BLaER1 treated with 17β-estradiol and CSF1 and Interleukin-3, amounts not matched to agents 10 nM and 100 nM (cell line): Measurements from ENCODE around the gene ZDHHC19.

Experiments used
- H3K27ac ChIP-seq, 11 experiments: shearing (Covaris generic); formaldehyde crosslinking; 2 replicates each; pipeline ENCODE4 v1.8.1; 2022
- H3K27me3 ChIP-seq, 11 experiments: shearing (Covaris generic); formaldehyde crosslinking; 2 replicates each; pipeline ENCODE4 v1.8.1; 2022
- H3K36me3 ChIP-seq, 11 experiments: shearing (Covaris generic); formaldehyde crosslinking; 2 replicates each; pipeline ENCODE4 v1.8.1; 2022
- H3K4me1 ChIP-seq, 10 experiments: shearing (Covaris generic); formaldehyde crosslinking; 2 replicates each; pipeline ENCODE4 v1.8.1; 2022
- H3K4me2 ChIP-seq, 11 experiments: shearing (Covaris generic); formaldehyde crosslinking; 2 replicates each; pipeline ENCODE4 v1.8.1; 2022
- H3K4me3 ChIP-seq, 10 experiments: shearing (Covaris generic); formaldehyde crosslinking; 2 replicates each; pipeline ENCODE4 v1.8.1; 2022
- H3K9ac ChIP-seq, 11 experiments: shearing (Covaris generic); formaldehyde crosslinking; 2 replicates each; pipeline ENCODE4 v1.8.1; 2022
- H3K9me3 ChIP-seq, 11 experiments: shearing (Covaris generic); formaldehyde crosslinking; replicated peaks in 1 of 11; 2 replicates each; pipeline ENCODE4 v1.8.1; 2022
- H4K20me1 ChIP-seq, 11 experiments: shearing (Covaris generic); formaldehyde crosslinking; 2 replicates each; pipeline ENCODE4 v1.8.1; 2022
- Cebpa-rat ChIP-seq, 11 experiments: shearing (Covaris generic); IDR thresholded peaks; 2 replicates each; pipeline ENCODE4 v1.8.1; 2022

The ZDHHC19 gene

DNA sequence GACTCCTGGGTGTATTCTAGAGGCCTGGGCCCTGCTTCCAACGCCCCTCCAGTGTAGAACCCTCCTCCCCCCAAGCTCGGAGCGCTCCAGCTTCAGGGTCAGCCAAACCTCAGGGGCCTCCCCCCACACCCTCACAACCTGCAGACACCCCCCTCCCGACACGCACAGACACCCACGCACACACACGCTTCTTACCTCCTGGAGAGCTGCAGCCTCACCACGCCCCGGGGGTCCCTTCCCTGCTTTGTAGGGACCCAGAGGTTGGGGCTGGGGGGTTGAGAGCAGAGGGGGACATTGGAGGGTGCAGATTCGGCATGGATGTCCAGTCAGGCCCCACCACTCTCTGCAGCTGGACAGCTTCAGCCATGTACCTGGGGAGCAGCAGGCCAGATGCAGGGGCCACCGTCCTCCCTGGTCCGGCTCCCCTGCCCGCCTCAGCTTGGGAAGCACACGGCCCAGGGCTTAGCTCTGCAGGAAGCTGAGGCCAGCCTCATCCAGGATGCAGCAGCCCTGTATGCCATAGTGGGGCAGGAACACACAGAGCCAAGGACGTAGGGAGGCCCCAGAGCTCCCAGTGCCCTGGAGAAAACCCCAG is 13.0 kb downstream of the ZDHHC19 start:
- H3K4me2 ChIP-seq: peak overlapping the region in 10 of 11 experiments; percentile 0 to 53 (median 21); a peak in 12 of 22 replicates
- H3K9ac ChIP-seq: peak overlapping the region in 3 of 11 experiments; percentile 28 to 41 (median 34); a peak in 2 of 22 replicates
- H3K36me3 ChIP-seq: no peaks in the 10 kb centered on the region
- H3K4me3 ChIP-seq: no peak overlapping the region
- H3K9me3 ChIP-seq: no peaks in the 10 kb centered on the region
- peaks cover 40 to 71% (median 56%) of the 10 kb centered on the region in 10 experiments for H3K4me1 ChIP-seq
- peak overlapping the region in 1 of 11 experiments; percentile 1; a peak in 1 of 22 replicates for H3K27ac ChIP-seq
- no peaks in the 10 kb centered on the region for H3K27me3 ChIP-seq
- H4K20me1 ChIP-seq: no peaks in the 10 kb centered on the region
- no peak for TF ChIP-seq Cebpa-rat (IDR thresholded peaks at IDR 0.05)

DNA sequence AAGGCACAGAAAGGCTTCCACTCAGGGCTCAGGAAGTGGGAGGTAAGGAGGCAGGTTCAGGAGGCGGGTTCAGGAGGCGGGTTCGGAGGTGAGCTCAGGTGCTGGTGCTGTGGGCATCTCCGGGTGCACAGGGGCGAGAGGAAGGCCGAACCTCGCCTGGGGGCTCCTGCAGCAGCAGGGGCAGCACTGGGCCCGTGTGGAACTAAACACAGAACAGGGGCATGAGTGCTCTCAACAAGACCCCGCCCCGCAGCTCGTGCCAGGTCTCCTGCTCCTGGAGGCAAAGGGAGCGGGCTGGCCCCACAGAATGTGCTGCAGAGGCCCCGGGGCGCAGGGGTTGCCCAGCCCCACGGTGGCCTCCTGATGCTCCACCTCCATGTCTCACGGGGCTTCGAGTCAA is 13.7 kb downstream of the ZDHHC19 start:
- Histone ChIP-seq H3K36me3 (no peaks in the 10 kb centered on the region), H4K20me1 (no peaks in the 10 kb centered on the region), H3K4me3 (no peak overlapping the region), H3K27me3 (no peaks in the 10 kb centered on the region), H3K4me1 (peaks cover 40 to 71% (median 56%) of the 10 kb centered on the region in 10 experiments), H3K9ac (peak overlapping the region in 4 of 11 experiments; percentile 24 to 41 (median 31); a peak in 3 of 22 replicates), H3K27ac (0 out of 22 replicates have a peak overlapping the region, but pooled peaks of 1 of the 11 experiments have one; percentile 18), H3K4me2 (peak overlapping the region in 8 of 11 experiments; percentile 5 to 53 (median 28); a peak in 15 of 22 replicates), H3K9me3 (no peaks in the 10 kb centered on the region)
- TF ChIP-seq Cebpa-rat (IDR thresholded peaks at IDR 0.05): no peak

DNA sequence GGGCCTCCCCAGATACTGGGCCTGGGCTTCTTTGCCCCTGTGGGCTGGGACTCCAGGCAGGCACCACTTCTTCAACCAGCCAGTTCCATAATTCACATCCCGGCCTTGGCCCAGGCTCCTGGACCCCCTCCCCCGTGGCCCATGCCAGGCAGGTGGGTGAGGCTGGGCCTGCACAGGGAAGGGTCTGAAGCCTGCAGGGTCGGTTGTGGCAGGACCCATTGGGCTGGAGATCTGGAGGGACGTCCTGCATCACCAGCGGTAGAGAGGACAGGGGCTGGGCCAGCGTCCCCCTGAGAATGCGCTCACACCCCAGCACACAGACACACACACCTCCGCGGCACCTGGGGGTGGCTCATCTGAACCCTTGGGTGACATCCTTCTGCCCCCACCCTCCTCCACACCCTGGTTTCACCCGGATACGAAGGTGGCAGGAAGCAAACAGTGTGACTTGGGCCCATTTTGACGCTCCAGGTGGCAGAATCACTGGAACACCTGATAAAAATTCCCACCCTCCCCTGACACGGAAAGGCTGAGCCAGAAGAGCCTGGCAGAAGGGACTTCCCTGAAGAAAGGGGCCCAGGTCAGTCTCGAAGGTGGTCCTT is 15.4 kb downstream of the ZDHHC19 start:
- Histone ChIP-seq H3K9ac (peak overlapping the region in 4 of 11 experiments; percentile 15 to 85 (median 52); a peak in 4 of 22 replicates), H3K4me1 (peaks cover 48 to 78% (median 65%) of the 10 kb centered on the region in 10 experiments), H3K27ac (peak overlapping the region in 7 of 11 experiments; percentile 19 to 95 (median 90); a peak in 10 of 22 replicates)

DNA sequence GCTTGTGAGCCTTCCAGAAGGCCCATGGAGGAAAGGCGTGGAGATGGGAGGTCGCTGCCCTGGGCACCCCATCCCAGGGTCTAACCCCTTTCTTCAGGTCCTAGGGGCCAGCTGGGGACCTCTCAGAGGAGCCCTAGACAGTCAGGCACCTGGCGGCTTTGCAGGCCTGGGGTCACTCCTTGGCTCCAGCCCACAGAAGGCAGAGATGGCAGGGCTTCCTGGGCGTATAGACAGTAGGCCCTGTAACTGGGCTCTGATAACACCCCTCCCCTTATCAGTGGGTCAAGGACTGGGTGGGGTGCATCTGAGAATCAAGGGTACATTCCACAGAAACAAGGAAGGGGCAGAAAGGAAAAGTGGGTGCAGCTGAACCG is 16.7 kb downstream of the ZDHHC19 start:
- Histone ChIP-seq H4K20me1 (no peaks in the 10 kb centered on the region), H3K4me3 (no peak overlapping the region; a peak in 1 of 20 replicates), H3K4me2 (peak overlapping the region; percentile 61 to 90 (median 78); a peak in 21 of 22 replicates), H3K36me3 (no peaks in the 10 kb centered on the region), H3K27me3 (no peaks in the 10 kb centered on the region), H3K9me3 (no peaks in the 10 kb centered on the region), H3K27ac (peak overlapping the region; percentile 69 to 95 (median 88)), H3K9ac (peak overlapping the region in 10 of 11 experiments; percentile 44 to 85 (median 70); a peak in 16 of 22 replicates), H3K4me1 (peaks cover 54 to 87% (median 75%) of the 10 kb centered on the region in 10 experiments)
- no peak for TF ChIP-seq Cebpa-rat (IDR thresholded peaks at IDR 0.05)

More for the DNA sequence above, 15.4 kb downstream of the ZDHHC19 start:
- no peaks in the 10 kb centered on the region for H4K20me1 ChIP-seq
- no peaks in the 10 kb centered on the region for H3K9me3 ChIP-seq
- H3K36me3 ChIP-seq: no peaks in the 10 kb centered on the region
- no peak for TF ChIP-seq Cebpa-rat (IDR thresholded peaks at IDR 0.05)
- no peaks in the 10 kb centered on the region for H3K27me3 ChIP-seq
- H3K4me3 ChIP-seq: no peak overlapping the region
- peak overlapping the region in 6 of 11 experiments; percentile 26 to 88 (median 61); a peak in 7 of 22 replicates for H3K4me2 ChIP-seq

DNA sequence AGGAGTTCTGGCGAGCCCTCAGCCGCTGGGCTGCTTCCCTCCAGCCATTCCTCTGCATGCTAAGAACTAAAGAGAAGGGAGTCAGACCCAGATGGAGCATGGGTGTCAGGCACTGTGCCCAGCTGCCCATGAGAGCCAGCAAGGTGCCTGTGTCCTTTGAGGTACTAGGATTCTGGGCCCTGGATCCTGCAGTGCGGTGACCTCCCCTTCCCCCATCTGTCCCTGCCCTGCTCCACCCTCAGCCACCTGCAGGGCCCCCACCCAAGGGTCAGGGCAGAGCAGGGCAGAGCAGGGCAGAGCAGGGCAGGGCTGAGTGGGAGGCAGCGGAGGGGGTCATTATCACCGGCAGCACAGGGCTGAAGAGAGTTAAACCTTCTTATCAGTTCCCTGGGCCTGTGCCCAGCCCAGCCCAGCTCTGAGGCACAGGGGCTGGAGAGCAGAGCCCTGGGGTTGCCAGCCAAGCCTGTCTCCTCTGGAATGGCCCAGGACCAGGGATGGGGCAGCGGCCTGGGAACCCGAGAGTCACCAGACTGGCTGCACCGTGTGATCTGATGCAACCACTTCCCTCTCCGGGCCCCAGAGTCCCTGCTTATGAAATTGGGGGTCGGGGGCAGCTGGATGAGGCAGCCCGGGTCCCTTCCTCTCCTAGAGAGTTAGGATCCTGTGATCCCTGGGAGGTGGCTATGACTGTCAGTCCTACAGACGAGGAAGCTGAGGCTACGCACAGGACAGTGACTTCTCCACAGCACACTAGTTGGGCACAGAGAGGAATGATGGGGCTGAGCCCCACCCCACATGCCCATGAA is 17.3 kb downstream of the ZDHHC19 start:
- H3K27me3 ChIP-seq: no peaks in the 10 kb centered on the region
- peak overlapping the region; percentile 44 to 85 (median 69); a peak in 21 of 22 replicates for H3K9ac ChIP-seq
- H3K36me3 ChIP-seq: no peaks in the 10 kb centered on the region
- H3K27ac ChIP-seq: peak overlapping the region; percentile 69 to 95 (median 88)
- 0 out of 22 replicates have a peak, but pooled peaks of 1 of the 11 experiments have one; percentile 23 for TF ChIP-seq Cebpa-rat (IDR thresholded peaks at IDR 0.05)
- no peak overlapping the region; a peak in 1 of 20 replicates for H3K4me3 ChIP-seq
- H3K4me1 ChIP-seq: peaks cover 60 to 93% (median 81%) of the 10 kb centered on the region in 10 experiments
- no peaks in the 10 kb centered on the region for H4K20me1 ChIP-seq
- H3K9me3 ChIP-seq: no peaks in the 10 kb centered on the region
- peak overlapping the region; percentile 61 to 90 (median 78) for H3K4me2 ChIP-seq

GRCh38 chr3:196193133-196193735 is 18.0 kb downstream of the ZDHHC19 start:
- H3K27me3 ChIP-seq: no peaks in the 10 kb centered on the region
- no peaks in the 10 kb centered on the region for H3K9me3 ChIP-seq
- no peak for TF ChIP-seq Cebpa-rat (IDR thresholded peaks at IDR 0.05)
- no peaks in the 10 kb centered on the region for H4K20me1 ChIP-seq
- peaks cover 63 to 89% (median 85%) of the 10 kb centered on the region in 10 experiments for H3K4me1 ChIP-seq
- H3K4me2 ChIP-seq: peak overlapping the region; percentile 61 to 90 (median 78)
- peak overlapping the region; percentile 69 to 95 (median 88) for H3K27ac ChIP-seq
- H3K9ac ChIP-seq: peak overlapping the region; percentile 44 to 85 (median 69)
- H3K4me3 ChIP-seq: no peak overlapping the region
- H3K36me3 ChIP-seq: no peaks in the 10 kb centered on the region

DNA sequence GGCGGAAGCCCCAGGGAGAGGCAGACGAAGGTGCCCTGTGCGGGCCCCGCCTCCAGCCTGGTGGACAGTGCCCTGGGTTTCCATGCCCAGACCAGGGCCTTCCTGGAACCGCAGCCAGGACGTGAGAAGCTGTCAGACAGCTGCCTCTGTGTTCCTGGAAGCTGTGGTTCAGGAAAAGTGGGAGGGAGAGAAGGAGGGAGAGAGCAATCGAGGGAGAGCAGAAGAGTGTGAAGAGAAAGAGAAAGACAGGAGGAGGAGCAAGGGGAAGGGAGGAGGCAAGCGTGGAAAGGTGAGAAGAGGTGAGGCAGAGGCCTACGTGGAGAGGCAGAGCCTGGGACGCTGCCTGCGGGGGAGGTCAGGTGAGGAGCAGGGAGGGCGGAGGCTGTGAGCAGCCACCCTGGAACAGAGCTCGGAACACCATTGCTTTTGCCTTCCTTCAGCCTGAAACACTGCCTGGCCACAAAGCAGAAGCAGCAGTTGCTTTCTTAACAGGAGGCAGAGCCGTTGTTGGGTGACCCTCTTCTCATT is 18.6 kb downstream of the ZDHHC19 start:
- Histone ChIP-seq H3K27me3 (no peaks in the 10 kb centered on the region), H4K20me1 (no peaks in the 10 kb centered on the region), H3K9me3 (no peaks in the 10 kb centered on the region), H3K36me3 (no peaks in the 10 kb centered on the region), H3K27ac (peak overlapping the region; percentile 69 to 95 (median 88)), H3K4me2 (peak overlapping the region; percentile 61 to 90 (median 78)), H3K9ac (peak overlapping the region; percentile 55 to 85 (median 69)), H3K4me1 (peaks cover 57 to 92% (median 81%) of the 10 kb centered on the region in 10 experiments), H3K4me3 (no peak overlapping the region)
- no peak for TF ChIP-seq Cebpa-rat (IDR thresholded peaks at IDR 0.05)

GRCh38 chr3:196192036-196192523 is 19.1 kb downstream of the ZDHHC19 start:
- H3K9ac ChIP-seq: peak overlapping the region; percentile 55 to 85 (median 69)
- peak overlapping the region; percentile 61 to 90 (median 78) for H3K4me2 ChIP-seq

More at GRCh38 chr3:196192036-196192523, 19.1 kb downstream of the ZDHHC19 start:
- Histone ChIP-seq H3K36me3 (no peaks in the 10 kb centered on the region), H3K4me1 (peaks cover 59 to 95% (median 81%) of the 10 kb centered on the region in 10 experiments), H3K9me3 (no peaks in the 10 kb centered on the region), H3K4me3 (no peak overlapping the region), H3K27ac (peak overlapping the region; percentile 69 to 95 (median 88)), H3K27me3 (no peaks in the 10 kb centered on the region), H4K20me1 (no peaks in the 10 kb centered on the region)
- no peak for TF ChIP-seq Cebpa-rat (IDR thresholded peaks at IDR 0.05)
